A673 (cell line): Measurements from ENCODE around the gene SHROOM3. TPM values are rescaled to one million over a fixed set of nuclear protein-coding genes. Genes with fewer than 3 reads are reported as not detected.

Experiments used
- BruUV-seq: library from RNA; stranded (reverse); fragments of 400-500 nt; replicated peaks from 2 replicates; lab custom pipeline; 2021; lab: Mats Ljungman, UMichigan
- CTCF ChIA-PET: fragments of 300-600 bp; sonication (Branson Sonifier 250); formaldehyde crosslinking; loops from one replicate; lab custom pipeline; 2022; ENCODE audit warnings: antibody characterized with exemption; lab: Charles Lee
- POLR2A ChIA-PET: fragments of 300-600 bp; sonication (Branson Sonifier 250); formaldehyde crosslinking; loops from one replicate; lab custom pipeline; 2022; ENCODE audit warnings: antibody characterized with exemption; ENCODE audit not compliant: low non-redundant PET; lab: Charles Lee
- DNase-seq: peaks from one replicate; pipeline ENCODE4 v3.0.0-alpha.2; 2015; ENCODE audit warnings: low spot score
- H3K27ac ChIP-seq: fragments of 200-600 bp; sonication (generic); 2 replicates; pipeline ENCODE4 v1.5.1; 2016; ENCODE audit warnings: mixed run types, low read depth, mild to moderate bottlenecking, mixed read lengths, antibody characterized with exemption, low read length; ENCODE audit not compliant: poor library complexity, severe bottlenecking
- H3K27me3 ChIP-seq: fragments of 200-600 bp; sonication (generic); replicated peaks from 2 replicates; pipeline ENCODE4 v1.6.1; 2017; ENCODE audit warnings: mixed run types, low read depth, mild to moderate bottlenecking, mixed read lengths, antibody characterized with exemption, low read length; ENCODE audit not compliant: insufficient read depth, poor library complexity
- H3K36me3 ChIP-seq: fragments of 200-600 bp; sonication (generic); 2 replicates; pipeline ENCODE4 v1.6.1; 2016; ENCODE audit warnings: mixed run types, mild to moderate bottlenecking, mixed read lengths, antibody characterized with exemption, low read length; ENCODE audit not compliant: insufficient read depth, poor library complexity, severe bottlenecking
- H3K4me1 ChIP-seq: fragments of 200-600 bp; sonication (generic); 2 replicates; pipeline ENCODE4 v1.6.1; 2017; ENCODE audit warnings: mixed run types, mild to moderate bottlenecking, mixed read lengths, antibody characterized with exemption, low read length; ENCODE audit not compliant: insufficient read depth, poor library complexity, severe bottlenecking
- H3K4me3 ChIP-seq: fragments of 200-600 bp; sonication (generic); 2 replicates; pipeline ENCODE4 v1.5.1; 2016; ENCODE audit warnings: low read depth, mixed run types, mild to moderate bottlenecking, mixed read lengths, low read length; ENCODE audit not compliant: poor library complexity, severe bottlenecking
- H3K9me3 ChIP-seq: fragments of 200-600 bp; sonication (generic); 2 replicates; pipeline ENCODE4 v1.6.1; 2016; ENCODE audit warnings: mixed run types, low read depth, mild to moderate bottlenecking, mixed read lengths, antibody characterized with exemption, low read length; ENCODE audit not compliant: poor library complexity, severe bottlenecking
- CTCF ChIP-seq: fragments of 300-800, 200-600 bp; sonication (generic); conservative IDR thresholded peaks from 2 replicates; pipeline ENCODE4 v1.5.1; 2017; ENCODE audit warnings: low read depth, mild to moderate bottlenecking, antibody characterized with exemption, low read length, moderate library complexity, mixed read lengths
- EZH2 ChIP-seq: fragments of 200-600 bp; sonication (generic); IDR thresholded peaks from 2 replicates; pipeline ENCODE4 v1.6.1; 2017; ENCODE audit warnings: borderline replicate concordance, low read depth, mild to moderate bottlenecking, mixed read lengths, antibody characterized with exemption, low read length; ENCODE audit not compliant: poor library complexity, severe bottlenecking
- intact Hi-C: fragments of 100-400 bp; cut with micrococcal nuclease; formaldehyde crosslinking; loops from one replicate; pipeline ENCODE4 v1.10.0; 2022; ENCODE audit not compliant: unreplicated experiment
- total RNA-seq: library from RNA; stranded (reverse); gene quantifications from 2 replicates; pipeline ENCODE4 v1.2.3, GENCODE V29; 2021

The SHROOM3 gene
- total RNA-seq, 1 experiment from 2014 or later = 9.3 TPM

- Histone ChIP-seq H3K27me3 (no peaks in the 10 kb centered on the region), H3K27ac (no peak overlapping the region), H3K36me3 (no peaks in the 10 kb centered on the region), H3K4me3 (no peak overlapping the region), H3K9me3 (no peaks in the 10 kb centered on the region), H3K4me1 (no peaks in the 10 kb centered on the region)
- BruUV-seq = no TSS peak
- no peak for DNase-seq
- TF ChIP-seq EZH2 (no peak), CTCF (no peak)
- ChIA-PET POLR2A (no interaction called here), CTCF (no interaction called here)
- intact Hi-C loops = no loop called here
These were observed 386.6 kb downstream of the SHROOM3 start for GRCh38 chr4:76821641-76822040.

GRCh38 chr4:76822303-76822702, 387.3 kb downstream of the SHROOM3 start:
- intact Hi-C loops = no loop called here
- Histone ChIP-seq H3K27me3 (no peaks in the 10 kb centered on the region), H3K9me3 (no peaks in the 10 kb centered on the region), H3K27ac (no peak overlapping the region), H3K4me3 (no peak overlapping the region), H3K36me3 (no peaks in the 10 kb centered on the region), H3K4me1 (no peaks in the 10 kb centered on the region)
- DNase-seq = no peak
- TF ChIP-seq CTCF (no peak), EZH2 (no peak)
- POLR2A ChIA-PET = no interaction called here
- no TSS peak for BruUV-seq
- CTCF ChIA-PET = no interaction called here

- no peaks in the 10 kb centered on the region for H3K27me3 ChIP-seq
- no TSS peak for BruUV-seq
- no peak overlapping the region for H3K27ac ChIP-seq
- POLR2A ChIA-PET = no interaction called here
- H3K4me1 ChIP-seq = no peaks in the 10 kb centered on the region
- H3K9me3 ChIP-seq = no peaks in the 10 kb centered on the region
- H3K36me3 ChIP-seq = no peaks in the 10 kb centered on the region
- no peak for TF ChIP-seq CTCF
- no peak for TF ChIP-seq EZH2
- CTCF ChIA-PET = no interaction called here
- intact Hi-C loops = no loop called here
- no peak overlapping the region for H3K4me3 ChIP-seq
- no peak for DNase-seq
These were observed 388.5 kb downstream of the SHROOM3 start for GRCh38 chr4:76823495-76823894.
